Measurements from ENCODE around the gene UBTD1. TPM values are rescaled to one million over a fixed set of nuclear protein-coding genes. Genes with fewer than 3 reads are reported as not detected.

UBTD1 gene
- total RNA-seq, 2 donors from 2014 or later, result 1.8 to 2.4 TPM

DNA sequence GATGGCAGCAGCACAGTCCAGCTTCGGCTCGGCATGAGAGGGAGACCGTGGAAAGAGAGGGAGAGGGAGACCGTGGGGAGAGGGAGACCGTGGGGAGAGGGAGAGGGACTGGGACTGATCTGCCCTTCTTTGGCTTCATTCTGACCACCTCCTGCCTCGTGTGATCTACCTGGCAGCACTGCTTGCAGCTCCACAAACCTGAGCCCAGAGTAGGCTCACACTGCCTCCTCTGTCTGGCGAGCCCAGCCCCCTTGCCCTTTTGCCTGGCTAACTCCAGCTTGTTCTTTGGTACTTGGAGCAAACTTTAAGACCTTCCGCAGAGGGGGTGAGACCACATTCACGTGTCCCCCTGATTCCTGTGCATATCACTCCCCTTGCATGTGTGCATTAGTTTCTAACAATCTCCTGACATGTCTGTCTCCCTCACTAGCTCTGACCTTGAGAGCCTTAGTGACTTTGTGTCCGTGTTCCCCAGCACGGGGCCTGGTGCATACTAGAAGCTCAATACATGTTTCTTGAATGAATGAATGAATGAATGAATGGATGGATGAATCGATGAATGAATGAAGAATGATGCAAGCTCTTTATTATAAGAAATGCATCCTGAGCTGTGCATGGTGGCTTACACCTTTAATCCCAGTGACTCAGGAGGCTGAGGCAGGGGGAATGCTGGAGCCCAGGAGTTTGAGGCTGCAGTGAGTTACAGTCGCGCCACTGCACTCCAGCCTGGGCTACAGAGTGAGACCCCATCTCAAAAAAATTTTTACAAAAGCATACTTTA lies 31.2 kb downstream of the UBTD1 start:
- intact Hi-C loops (cut with DNase I, micrococcal nuclease), result no loop called here
- ATAC-seq, result no peak
- no peak for DNase-seq

- ATAC-seq (no peak), DNase-seq (no peak)
- intact Hi-C loops (cut with DNase I, micrococcal nuclease), result no loop called here
Measured at GRCh38 chr10:97531401-97531986, 32.8 kb downstream of the UBTD1 start.

GRCh38 chr10:97532935-97533671 lies 34.4 kb downstream of the UBTD1 start:
- intact Hi-C loops (cut with DNase I, micrococcal nuclease), result no loop called here
- ATAC-seq (no peak), DNase-seq (no peak)

DNA sequence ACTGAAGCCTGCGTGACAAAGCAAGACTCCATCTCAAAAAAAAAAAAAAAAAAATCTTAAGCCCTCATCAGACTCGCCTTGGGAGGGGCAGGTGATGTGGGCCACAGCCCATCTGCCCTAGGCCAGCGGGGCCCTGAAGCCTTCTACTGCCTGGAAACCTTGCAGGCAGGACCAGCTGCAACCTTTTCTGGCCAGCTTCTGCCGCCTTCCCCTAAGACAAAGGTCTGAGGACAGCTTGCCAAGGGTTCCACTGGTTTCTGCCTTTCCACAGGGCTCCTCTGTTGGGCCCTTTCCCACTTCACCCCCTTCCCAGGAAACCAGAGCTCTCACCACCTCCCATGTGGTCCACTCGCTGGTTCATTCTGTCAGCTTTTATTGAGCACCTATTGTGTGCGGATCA lies 35.2 kb downstream of the UBTD1 start:
- no peak for ATAC-seq

GRCh38 chr10:97534746-97535367 lies 36.1 kb downstream of the UBTD1 start:
- ATAC-seq (no peak), DNase-seq (no peak)
- intact Hi-C loops (cut with DNase I, micrococcal nuclease), result no loop called here

More for the DNA sequence above, 35.2 kb downstream of the UBTD1 start:
- intact Hi-C loops (cut with DNase I, micrococcal nuclease), result no loop called here
- no peak for DNase-seq

DNA sequence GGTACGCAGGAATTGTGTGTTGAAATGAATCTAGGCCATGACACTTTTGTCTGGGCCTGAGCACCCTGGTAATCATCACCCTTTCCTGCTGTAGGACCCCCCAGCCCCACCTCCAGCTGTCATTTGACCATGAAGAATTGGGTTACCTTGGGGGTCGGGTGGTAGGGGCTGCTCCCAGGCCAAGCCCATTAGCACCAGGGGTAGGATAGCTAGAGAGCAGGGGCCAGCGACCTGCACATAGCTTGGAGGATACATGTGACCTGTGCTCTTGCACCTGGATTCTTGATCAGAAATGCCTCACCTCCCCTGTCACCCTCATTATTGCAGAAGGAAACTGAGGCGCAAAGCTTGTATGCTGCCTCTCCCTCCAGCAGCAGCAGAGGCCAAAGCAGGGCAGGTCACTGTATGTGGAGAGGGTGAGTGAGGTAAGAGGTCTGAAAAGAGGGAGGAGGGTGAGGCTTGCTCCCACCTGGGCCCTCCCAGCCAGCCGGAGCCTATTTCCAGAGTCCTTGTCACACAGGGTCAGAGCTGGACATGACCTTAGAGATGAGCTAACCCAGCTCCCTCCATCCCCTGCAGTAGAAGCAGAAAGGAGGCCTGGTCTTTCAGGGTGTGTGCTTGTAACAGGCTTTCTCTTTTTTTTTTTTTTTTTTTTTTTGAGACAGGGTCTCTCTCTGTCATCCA lies 38.6 kb downstream of the UBTD1 start:
- ATAC-seq (no peak), DNase-seq (no peak)
- intact Hi-C loops (cut with DNase I, micrococcal nuclease), result no loop called here

DNA sequence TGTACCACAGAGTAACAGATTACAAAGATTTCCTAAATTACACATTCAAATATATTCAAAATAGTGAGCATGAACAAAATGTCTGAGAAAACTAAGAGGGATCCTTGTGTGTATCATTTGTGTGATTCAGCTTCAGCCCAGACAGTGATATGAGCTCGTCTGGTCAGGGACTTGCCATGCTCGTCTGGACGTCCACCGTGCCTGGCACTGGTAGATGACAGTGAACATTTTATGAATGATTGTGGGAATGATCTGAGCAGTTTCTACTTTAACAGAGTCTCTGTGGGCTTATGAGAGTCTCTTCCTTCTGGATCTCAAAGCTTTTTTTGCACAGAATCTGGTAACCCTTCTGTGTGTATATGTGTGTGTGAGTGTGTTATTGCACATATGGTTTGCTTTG lies 39.7 kb downstream of the UBTD1 start:
- ATAC-seq, result no peak
- intact Hi-C loops (cut with DNase I, micrococcal nuclease), result no loop called here
- no peak for DNase-seq

GRCh38 chr10:97538839-97539238 lies 40.1 kb downstream of the UBTD1 start:
- ATAC-seq (no peak), DNase-seq (no peak)
- intact Hi-C loops (cut with DNase I, micrococcal nuclease), result no loop called here

GRCh38 chr10:97539523-97540200 lies 40.9 kb downstream of the UBTD1 start:
- intact Hi-C loops (cut with DNase I, micrococcal nuclease), result no loop called here
- DNase-seq, result no peak

DNA sequence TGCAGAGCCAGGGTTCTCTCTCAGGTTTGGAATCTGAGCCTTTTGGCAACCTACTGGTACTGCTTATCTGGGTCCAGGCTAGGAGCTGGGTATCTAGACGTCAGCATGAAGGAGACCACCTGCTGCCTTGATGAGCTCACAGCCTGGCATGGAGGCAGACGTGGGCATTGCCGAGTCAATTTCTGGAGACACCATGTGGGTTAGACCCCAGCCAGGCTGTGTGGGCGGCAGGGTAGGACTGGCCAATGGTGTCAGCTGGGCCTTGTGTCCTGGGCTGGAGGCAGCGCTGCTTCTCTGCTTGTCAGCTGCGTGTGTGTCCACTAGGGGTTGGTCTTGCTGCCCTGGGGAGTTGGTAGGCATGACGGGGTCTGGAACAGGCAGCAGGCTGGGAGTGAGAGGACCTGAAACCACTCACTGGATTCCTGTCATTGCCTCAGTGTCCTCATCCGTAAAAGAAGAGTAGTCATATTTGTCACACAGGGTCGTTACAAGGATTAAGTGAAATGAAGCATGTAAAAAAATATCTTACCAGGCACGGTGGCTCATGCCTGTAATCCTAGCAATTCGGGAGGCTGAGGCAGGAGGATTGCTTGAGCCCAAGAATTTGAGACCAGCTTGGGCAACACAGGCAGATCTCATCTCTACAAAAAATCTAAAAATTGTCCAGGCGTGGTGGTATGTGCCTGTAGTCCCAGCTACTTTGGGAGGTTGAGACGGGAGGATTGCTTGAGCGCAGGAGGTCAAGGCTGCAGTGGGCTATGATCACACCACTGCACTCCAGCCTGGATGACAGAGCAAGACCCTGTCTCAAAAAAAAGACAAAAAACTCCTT lies 42.2 kb downstream of the UBTD1 start:
- DNase-seq, result no peak
- intact Hi-C loops (cut with DNase I, micrococcal nuclease), result no loop called here
- no peak for ATAC-seq

More at GRCh38 chr10:97539523-97540200, 40.9 kb downstream of the UBTD1 start:
- no peak for ATAC-seq

DNA sequence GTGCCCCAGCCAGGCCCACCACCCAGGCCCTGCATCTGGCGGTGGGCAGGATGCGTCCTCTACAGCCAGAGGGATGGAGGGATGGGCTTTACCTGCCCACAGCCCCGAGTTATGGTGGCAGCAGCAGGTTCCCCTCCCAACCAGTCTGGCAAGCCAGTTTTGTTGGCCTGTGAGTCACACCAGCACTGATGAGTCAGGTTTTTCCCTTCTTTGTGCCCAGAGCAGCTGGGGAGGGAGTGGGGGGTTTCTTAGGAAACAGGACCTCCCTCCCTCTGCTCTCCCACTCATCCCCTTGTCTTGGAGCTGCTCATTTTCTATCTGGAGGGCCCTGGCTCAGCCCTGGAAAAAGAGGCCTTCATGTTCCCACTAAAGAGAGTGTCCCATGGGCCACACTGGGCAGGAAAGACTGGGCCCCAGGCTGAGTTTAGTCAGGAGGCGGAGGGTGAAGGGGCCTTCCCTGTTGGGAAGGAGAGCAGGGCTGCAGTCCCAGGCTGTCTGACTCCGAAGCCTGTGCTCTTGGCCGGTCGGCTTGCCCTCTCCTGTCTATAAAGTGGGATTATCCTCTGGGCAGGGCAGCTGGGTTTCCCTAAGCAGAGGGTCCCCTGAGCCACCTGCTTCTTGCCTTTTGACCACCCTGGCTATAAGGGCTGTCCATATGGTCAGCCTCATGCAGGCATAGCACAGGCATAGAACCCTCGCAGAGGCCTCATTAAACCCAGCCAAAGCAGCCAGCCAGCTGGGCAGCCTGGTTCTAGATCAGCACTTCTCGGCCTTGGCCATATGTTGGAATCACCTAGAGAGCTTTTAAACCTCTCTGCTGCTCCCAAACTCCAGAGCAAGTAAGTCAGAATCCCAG lies 43.7 kb downstream of the UBTD1 start:
- intact Hi-C loops (cut with DNase I, micrococcal nuclease), result no loop called here
- no peak for ATAC-seq
- DNase-seq, result peak; percentile 25 to 54

DNA sequence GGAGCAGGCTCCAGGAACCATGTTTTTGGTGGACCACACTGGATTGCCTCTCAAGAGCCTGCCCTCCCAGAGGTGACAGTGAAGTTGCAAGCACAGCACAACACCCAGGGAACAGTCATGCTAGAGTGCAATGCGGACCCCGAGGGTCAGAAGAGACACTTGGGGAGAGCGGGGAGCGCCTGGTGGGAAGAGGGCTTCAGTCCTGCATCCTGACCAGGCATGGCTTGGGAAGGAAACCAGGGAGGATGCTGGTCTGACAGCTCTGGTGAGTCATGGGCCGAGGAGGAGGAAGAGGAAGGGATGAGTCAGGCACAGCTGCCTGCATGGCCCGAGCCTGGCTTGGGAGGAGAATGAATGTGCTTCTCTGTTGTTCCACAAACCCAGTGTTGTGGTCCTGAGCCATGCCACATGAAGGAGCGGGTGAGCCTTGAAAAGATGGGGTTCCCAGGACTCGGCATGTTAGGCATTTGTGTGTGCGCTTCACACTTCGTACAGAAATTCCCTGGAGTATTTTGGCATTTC lies 44.4 kb downstream of the UBTD1 start:
- DNase-seq, result peak; percentile 30 to 72
- intact Hi-C loops (cut with DNase I, micrococcal nuclease), result no loop called here

DNA sequence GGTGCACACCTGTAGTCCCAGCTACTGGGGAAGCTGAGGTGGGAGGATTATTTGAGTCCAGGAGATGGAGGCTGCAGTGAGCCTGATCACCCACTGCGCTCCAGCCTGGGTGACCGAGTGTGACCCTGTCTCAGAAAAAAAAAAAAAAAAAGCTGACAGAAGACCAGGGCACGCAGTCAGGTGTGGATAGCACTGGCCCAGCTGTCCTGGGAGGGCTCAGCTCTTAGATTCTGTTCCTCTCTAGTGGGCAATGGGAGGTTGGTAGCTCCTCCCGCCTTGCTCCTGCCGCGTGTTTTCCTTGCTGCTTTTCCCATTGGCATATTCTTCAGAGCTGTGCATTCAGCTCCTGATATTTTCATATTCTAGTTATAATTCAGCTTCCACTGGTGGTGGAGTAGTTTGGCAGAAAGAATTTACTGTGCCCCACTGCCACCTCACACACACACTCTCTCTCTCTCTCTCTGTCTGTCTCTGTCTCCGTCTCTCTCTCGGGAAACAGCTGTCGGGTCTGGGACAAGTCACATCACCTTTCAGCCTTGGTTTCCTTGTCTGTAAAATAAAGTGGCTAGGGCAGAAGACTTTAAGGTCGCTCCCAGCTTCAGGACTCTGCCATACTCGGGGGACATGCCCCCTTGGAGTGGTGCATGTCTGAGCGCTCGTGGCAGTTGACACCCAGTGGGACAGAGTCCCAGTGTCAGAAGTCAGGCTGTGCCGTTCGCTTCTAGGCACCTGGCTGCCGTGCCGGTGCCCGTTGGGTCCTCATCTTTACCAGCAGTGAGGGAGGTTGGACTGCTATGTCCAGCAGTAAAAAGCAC lies 47.9 kb downstream of the UBTD1 start:
- no peak for ATAC-seq
- DNase-seq, result no peak
- intact Hi-C loops (cut with DNase I, micrococcal nuclease), result no loop called here

More for the DNA sequence above, 44.4 kb downstream of the UBTD1 start:
- peak; percentile 68 for ATAC-seq

- intact Hi-C loops (cut with DNase I, micrococcal nuclease), result no loop called here
- ATAC-seq, result no peak
- DNase-seq, result no peak
Measured at GRCh38 chr10:97547271-97547600, 48.5 kb downstream of the UBTD1 start.

DNA sequence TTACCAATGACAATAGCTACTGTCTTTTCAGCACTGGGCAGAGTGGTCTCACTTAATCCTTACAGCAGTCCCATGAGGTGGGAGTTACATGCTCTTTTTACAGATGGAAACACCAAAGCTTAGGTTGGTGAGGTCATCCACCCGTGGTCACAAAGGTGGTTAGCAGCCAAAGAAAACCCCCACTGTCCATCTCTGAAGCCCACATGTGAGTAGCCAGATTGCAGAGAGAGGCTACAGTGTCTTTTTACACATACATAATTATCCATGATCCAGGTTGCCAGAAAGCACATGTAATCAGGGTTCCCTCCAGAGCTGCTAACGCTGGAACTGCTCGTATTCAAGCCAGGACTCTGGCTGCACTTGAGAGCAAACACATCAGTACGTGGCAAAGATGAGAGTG lies 49.2 kb downstream of the UBTD1 start:
- intact Hi-C loops (cut with DNase I, micrococcal nuclease), result no loop called here
- no peak for ATAC-seq
- DNase-seq, result no peak
